Inflammatory macrophage (primary cell): Measurements from ENCODE around the gene FRMPD4.
"Not testable (repeated sequence)": the region's sequence is repeated elsewhere in the genome, so short reads cannot be mapped to it uniquely, and the experiment has no call there.

Experiments used
- DNase-seq, 2 donors: peaks; one replicate each; pipeline ENCODE4 v3.0.0-alpha.2; 2020 to 2022

Gene FRMPD4

DNA sequence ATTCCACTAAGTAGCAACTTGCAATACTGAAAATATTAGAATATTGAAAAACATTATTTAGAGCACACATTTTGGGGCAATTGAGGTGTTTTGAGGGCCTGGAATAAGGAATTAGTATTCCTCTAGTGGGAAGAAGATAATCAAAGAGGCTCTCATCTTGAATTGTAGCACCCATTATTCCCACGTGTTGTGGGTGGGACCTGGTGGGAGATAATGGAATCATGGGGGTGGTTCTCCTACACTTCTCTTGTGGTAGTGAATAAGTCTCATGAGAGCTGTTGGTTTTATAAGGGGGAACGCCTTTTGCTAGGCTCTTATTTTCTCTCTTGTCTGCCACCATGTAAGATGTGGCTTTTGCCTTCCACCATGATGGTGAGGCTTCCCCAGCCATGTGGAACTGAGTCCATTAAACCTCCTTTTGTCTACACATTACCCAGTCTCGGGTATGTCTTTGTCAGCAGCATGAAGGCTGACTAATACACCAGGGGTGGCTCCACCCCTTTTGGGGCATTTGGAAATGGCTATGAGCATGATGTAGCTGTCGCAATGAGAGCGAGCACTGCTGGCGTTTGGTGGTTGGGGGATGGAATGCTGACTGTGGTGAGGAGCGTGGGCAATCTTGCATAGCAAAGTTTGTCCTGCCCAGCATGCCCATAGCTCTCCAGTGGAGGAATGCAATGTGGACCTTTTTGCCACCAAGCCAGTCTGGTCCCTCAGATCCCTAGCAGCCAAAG, 308.2 kb downstream of the FRMPD4 start:
- DNase-seq = no peak

DNA sequence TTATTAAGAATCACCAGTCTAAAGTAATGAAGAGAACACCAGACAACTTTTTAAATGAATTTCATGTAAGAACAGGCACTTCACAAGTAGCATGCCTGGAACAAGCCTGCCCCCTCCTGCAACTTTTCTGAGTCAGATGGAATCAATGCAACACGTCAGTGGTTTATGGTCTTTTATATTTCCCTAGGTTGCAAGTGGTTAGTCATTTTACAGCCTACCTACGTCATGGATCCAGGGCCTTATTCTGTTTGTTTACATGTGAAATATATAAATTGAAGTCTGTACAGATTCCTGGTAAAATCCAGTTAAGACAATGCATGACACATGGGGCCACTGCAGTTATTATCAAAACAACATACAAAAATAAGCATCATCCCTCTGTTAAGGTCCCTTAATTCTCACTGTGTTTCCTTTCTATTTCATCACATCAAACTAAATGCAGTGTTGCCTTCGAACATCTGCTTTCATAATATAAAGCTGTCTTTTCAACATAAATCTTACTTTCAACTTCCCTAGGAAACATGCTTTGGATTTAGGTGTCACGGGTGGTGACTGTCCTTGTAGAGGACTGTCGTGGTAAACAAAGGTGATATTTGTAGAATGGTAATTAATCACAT, 309.3 kb downstream of the FRMPD4 start:
- DNase-seq = no peak

DNA sequence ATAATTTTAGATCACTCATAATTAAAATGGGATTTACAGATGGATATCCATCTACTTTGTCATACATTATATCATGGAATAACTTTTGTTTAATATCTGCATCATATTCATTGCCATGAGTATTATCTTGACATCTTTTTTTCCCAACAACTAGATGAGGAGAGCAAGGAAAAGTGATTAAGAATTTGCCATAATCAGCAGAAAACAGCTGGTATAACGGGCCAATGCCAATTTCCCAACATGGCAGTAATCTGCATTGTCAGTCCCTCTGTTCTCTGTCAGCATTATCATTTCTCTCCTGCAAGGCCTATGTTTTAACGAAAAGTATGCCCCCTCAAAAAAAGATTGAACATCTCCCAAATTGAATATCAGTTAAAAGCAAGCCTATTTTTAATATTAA, 314.0 kb downstream of the FRMPD4 start:
- DNase-seq = no peak

DNA sequence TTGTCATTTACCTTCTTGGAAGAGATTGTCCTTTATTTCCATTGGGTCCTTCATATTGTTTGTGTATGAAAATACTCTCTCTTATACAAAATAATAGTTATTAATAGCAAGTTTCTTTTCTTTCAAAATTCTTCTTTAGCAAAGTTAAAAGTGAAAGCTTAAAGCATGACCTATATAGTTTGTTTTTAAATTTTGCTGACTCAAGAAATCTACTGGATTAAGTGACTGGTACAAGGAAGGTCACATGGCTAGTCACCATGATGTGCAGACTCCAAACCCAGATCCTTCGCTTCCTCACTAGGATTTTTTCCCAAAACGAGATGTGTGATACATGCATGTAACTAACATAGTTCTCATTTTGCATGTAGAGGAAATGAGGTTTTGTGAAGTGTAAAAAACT, 322.7 kb downstream of the FRMPD4 start:
- DNase-seq = no peak

DNA sequence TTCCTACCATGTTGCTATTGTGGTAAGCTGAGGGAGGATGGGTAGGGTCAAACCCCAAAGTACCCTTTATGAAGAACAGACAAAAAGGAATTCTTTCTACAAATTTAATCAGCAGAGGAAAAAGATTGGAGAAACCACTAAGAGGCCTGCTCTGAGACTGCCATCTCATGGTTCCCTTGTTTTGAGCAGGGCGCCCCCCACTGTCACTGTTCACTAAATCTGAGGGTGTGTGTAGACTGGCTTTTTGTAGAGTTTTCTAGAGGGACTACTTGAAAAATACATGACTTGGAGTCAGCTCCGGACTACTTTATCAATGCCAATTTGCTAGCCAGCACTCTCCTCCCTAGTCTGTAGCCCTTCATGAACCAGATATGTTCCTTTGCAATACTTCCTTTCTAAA, 324.8 kb downstream of the FRMPD4 start:
- DNase-seq = no peak

DNA sequence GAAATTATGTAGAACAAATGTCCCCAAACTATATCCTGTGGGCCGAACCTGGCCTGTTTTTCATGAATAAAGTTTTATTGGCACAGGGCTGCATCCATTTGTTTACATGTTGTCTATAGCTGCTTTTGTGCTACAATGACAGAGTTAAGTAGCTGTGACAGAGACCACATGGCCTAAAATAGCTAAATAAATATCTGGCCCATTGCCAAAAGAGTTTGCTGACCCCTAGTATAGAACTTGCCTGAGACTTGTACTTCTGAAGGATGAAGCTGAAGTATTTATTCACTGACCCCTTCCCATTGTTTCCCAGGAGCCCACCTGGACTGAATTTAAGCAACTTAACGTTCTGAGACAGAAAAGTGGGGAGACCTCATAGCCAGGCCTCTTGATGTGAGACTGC, 325.6 kb downstream of the FRMPD4 start:
- no peak for DNase-seq

DNA sequence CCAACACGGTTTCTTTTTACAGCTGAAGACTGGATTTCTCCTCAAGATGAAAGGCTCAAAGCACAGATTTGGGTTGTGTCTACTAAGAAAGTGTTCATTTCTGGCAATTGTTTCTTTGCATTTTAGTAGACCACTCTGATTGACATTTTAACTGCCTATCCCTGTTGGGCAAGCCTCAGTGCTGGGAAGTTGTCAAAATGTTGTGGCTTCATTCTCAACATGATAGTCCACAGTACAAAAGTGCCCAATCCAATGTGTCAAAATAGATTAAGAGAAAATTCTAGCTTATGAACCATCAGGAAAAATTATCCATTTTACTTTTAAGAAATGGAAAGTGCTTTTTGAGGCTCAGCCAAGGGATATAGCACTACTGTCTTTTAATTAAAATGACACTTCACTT, 329.0 kb downstream of the FRMPD4 start:
- DNase-seq = no peak

DNA sequence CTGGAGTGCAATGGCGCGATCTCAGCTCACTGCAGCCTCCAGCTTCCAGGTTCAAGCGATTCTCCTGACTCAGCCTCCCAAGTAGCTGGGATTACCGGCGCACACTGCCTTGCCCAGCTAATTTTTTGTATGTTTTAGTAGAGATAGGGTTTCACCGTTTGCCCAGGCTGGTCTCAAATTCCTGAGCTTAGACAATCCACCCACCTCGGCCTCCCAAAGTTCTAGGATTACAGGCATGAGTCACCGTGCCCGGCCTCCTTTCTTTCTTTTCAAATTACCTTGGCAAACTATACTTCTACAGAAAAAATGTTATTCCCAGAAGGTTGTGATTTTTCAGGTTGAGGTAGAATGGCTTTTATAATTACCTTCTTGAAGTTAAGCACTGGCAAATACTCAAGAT, 331.0 kb downstream of the FRMPD4 start:
- DNase-seq = no peak

DNA sequence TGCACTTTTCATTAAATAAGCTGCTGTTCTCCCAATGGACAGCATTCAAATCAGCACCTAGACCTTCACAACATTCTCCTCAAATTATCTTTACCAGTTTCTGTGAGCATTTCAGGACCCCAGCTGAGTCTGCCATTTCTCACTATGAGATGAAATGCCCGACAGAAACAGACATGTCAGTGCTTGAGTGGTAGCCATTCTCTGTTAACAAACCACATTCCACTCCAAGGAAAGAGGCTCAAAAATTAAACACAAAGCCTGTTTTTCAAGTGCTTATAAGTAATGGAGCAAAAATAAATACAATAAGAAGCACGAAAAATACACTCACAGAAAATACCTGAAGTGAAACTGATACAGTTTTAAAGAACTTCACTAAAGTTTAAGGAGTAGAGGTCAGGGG, 332.8 kb downstream of the FRMPD4 start:
- DNase-seq = no peak

DNA sequence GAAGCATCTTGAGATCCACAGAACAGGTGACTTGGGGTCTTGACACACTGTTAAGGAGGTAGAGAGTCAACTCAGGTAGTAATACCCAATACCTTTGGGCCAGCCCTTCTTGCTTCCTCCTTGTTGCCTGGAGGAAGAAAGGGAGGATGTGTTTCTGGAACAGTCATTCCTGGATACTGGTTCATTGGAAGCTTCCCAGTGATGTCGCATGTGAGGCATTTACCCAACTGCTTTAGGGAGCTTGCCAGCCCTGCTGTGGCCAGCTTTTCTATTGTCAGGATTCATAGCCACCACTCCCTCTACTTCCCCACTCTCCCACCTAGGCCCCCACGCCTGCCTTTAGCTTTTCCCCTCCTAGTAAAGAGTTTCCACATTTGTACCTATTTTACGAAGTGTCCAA, 342.7 kb downstream of the FRMPD4 start:
- no peak for DNase-seq

DNA sequence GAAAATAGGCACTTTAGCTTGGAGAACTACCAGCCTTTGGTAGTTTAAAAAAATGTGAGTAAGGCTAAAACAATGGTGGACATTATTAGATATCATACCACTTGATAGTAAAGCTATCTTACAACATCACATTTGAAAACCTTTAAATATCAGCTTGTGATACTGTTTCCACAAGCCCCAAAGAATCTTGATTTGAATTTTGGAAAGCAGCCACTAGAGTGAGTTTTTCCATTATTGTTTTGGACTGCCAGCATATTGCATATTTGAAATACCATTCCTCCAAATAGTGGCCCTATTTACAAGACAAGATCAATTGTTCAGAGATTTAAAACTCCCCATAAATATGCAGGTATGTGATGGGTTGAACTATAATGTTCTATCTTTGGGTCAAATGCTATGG, 349.9 kb downstream of the FRMPD4 start:
- DNase-seq = no peak

DNA sequence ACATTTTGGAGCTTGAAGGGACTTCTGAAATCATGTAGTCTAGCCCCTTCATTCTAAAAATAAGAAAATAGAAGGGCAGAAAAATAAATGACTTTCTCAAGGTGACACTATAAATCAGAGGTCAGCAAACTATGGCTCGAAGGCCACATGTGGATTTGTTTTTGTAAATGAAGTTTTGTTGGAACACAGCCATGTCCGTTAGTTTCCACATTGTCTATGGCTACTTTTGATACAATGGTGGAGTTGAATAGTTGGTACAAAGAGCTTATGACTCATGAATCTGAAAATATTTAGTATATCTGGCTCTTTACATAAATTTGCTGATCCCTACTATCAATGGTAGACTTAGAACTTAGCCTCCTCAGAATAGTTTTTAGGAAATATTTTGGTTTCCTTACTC, 350.5 kb downstream of the FRMPD4 start:
- no peak for DNase-seq

DNA sequence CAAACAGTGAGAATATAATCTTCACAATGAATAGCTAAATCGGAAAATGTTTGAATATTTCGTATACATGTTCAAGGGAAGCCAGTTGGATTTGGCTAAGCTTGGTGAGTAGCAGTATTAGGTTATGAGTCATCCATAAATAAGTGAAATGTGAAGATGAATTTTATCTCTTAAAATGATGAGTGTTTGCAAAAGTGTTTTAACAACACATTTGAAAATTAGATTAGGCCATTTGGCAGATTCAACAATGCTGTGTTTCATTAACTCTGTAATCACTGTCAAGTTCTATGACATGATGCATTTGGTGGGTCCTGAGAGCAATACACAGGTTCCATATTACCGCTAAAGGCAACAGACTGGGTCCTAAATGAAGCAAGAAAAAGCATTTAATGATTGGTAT, 351.1 kb downstream of the FRMPD4 start:
- no peak for DNase-seq

DNA sequence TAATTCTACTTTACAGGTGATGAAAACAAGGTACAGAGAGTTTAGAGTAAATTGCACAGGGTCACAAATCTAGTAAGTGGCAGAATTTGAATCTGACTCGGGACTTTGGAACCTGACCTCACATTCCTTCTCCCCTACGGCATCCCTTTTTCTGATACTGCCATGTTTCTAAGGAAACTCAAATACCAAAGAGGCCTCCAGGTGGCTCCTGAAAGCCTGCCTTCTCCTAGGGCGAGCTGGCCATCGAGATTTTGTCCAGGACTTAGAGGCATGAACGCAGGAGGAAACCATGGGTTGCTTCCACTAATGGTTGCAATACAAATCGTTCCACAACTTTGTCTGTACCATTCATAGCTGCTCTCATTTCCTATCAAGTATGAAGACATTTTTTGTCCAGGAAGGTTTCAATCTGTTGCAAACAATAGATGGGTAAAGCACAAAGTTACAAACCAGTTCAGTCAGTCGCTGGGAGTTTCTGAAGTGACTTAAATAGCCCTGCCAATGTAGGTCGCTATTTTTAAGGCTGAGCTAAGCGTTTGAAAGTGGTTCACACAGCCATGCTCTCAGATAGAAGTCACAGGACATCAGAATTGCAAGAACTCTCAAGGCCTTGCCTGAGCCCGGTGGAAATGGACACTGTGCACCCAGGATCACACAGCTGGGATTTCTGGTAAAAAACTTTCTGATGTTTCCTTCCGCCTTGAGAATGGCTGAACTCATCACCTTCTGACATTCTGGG, 356.3 kb downstream of the FRMPD4 start:
- DNase-seq = no peak

DNA sequence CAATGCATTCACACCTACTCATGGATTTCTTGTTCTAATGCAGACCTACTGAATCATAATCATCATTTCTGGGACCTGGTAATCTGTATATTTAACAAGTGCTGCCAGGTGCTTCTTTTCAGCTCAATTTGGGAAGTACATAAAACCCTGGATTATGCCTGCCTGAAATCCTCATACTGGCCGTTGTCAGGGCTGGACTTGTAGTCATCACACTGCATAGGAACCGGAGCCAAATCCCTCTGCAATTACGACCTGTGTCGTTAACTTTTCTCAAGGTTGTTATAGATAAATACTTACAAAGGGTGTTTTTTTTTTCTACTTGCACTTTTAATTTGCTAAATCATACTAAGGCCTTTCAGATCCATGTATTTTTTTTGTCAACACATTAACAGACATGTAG, 358.1 kb downstream of the FRMPD4 start:
- no peak for DNase-seq

DNA sequence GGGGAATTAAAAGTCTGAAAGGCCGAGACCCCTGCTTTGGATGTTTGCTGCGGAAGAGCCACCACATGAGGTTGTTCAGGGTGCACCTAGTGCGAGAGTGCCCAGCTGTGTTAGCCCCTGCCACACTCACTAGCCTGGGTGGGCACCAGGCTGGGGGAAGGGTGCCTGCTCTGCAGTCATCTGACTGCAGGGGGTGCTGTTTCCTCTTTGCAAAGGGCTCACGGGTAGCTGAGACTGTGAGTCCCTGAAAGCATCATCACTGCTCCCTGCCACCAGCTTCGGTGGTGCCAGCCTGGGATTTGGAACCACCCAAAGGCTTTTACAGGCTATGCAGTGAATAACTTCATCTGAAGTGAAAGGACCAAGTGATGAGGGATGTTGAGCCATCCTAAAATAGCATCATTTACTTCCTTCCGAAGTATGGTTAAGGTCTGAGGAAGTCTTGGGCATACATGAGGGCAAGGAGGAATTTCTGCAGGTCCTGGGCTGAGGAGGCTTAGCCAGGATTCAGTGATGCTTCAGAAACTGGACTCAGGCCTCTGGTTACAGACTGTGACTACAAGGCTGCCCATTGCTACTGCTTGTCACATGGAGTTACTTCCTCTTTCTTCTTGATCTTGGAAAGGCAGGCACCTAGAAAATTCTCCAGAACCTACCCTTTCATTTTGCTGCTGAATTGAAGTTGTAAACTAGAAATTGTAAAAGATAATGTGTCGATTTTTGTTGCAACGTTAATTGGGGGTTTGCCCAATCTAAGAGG, 359.7 kb downstream of the FRMPD4 start:
- peak in 1 of 2 donors; percentile 2 for DNase-seq

DNA sequence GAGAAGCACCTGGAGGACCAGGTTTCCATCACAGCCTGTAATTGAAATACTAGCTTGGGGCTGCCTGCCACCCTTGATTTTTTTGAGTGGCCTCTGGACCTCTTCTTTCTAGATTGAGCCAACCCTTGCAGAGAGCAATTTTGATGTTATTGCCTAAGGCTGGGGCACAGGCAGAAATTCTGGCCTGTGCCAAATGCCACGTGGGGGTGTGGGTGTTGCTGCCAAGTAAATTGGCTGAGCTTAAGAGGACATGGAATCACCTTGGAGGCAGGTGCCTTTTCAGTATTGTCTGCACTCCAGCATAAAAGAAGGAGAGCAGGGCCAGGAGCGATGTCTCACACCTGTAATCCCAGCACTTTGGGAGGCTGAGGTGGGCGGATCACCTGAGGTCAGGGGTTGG, 366.9 kb downstream of the FRMPD4 start:
- no peak for DNase-seq

DNA sequence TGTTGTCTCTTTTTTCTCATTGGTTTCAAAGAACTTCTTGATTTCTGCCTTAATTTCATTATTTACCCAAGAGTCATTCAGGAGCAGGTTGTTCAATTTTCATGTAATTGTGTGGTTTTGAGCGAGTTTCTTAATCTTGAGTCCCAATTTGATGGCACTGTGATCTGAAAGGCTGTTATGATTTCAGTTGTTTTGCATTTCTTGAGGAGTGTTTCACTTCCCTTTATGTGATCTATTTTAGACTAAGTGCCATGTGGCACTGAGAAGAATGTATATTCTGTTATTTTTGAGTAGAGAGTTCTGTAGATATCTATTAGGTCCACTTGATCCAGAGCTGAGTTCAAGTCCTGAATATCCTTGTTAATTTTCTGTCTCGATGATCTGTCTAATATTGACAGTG, 377.1 kb downstream of the FRMPD4 start:
- DNase-seq = peak in 1 of 2 donors; percentile 26

DNA sequence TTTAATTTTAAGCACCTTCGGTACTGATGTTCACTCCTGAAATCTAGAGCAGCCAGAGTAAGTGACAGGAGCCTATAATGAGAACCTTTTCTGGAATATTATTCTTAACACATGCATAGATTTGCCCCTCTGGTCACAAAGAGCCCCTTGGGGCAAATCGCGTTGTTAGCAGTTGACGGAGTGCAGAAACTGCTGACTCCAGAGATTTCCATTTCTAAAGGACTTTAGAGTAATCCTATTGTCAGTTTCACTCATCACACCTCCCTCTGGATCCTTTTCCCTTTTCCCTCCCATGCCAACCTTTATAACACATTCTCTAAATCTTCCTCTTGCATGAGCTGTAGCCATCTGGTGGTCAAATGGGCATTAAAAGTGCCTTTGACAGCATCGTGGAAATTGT, 388.0 kb downstream of the FRMPD4 start:
- no peak for DNase-seq

DNA sequence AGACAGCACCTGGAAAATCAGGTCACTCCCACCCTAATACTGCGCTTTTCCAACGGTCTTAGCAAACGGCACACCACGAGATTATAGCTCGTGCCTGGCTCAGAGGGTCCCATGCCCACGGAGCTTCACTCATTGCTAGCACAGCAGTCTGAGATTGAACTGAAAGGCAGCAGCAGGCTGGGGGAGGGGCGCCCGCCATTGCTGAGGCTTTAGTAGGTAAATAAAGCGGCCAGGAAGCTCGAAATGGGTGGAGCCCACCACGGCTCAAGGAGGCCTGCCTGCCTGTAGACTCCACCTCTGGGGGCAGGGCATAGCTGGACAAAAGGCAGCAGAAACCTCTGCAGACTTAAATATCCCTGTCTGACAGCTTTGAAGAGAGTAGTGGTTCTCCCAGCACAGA, 399.8 kb downstream of the FRMPD4 start:
- DNase-seq = not testable (repeated sequence)

DNA sequence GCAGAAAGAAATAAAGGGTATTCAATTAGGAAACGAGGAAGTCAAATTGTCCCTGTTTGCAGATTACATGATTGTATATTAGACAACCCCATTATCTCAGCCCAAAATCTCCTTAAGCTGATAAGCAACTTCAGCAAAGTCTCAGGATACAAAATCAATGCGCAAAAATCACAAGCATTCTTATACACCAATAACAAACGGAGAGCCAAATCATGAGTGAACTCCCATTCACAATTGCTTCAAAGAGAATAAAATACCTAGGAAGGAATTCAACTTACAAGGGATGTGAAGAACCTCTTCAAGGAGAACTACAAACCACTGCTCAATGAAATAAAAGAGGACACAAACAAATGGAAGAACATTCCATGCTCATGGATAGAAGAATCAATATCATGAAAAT, 404.0 kb downstream of the FRMPD4 start:
- not testable (repeated sequence) for DNase-seq

DNA sequence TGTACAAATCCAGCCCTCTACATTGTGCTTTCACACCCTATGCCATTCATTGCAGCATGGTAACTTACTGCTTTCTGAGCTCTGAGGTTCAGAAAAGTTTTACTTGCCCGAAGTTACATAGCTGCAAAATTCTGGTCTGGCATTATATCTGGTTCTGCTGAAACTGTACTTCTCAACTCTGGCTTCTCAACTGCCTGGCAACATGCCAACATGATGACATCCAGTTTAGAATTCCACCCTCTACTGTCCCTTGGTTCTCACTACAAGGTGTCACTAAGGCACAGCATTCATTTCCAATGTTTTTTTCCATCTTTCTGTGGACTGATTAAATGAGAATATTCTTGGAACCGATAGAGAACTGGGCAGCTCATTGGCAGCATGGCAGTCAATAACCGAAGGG, 410.1 kb downstream of the FRMPD4 start:
- DNase-seq = no peak

DNA sequence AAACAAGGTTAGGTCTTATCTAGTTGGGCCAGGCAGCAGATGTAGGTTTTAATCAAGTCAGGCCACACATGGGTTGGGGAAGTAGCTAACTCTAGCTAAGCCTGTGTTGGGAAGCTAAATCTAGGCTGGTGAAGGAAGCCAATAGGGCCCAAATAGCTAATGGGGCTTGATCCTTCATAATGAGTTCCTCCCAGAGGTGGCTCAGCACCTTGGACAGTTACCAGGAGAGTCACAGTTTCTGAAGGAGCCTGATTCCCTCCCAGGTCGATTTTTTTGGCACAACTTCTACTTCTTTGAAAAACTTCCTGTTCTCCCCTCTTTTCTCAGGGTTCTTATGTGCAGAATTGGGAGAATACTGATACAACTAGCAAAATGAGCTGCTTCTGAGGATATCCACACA, 410.5 kb downstream of the FRMPD4 start:
- peak in 1 of 2 donors; percentile 3 for DNase-seq
